ENCODE data around the gene DNM3.

Gene DNM3

DNA sequence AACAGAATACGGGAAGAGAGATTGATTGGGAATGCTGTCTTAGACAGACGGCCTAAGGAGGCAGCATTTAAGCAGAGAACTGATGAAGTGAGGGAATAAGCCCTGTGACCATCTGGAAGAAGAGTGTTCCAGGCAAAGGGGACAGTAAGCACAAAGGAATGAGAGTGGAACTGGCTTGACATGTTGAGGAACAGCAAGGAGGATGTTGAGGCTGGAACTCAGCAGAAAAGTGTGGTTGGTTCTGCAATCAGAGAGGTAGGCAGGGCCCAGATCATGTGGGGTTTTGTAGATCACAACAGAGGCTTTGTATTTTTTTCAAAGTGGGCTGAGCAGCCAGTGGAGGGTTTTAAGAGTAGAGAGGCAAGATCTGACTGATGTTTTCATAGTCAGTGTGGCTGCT is 157.4 kb downstream of the DNM3 start:
- no peak for DNase-seq (ENCODE audit: low spot score)
- no peak for TF ChIP-seq CTCF (IDR thresholded peaks at IDR 0.05; ENCODE audit: borderline replicate concordance, control extremely low read depth, extremely low read depth, insufficient read depth, missing control alignments)
- in situ Hi-C loops (cut with MboI; ENCODE audit: low sequenced_read_pairs, unreplicated experiment) = loop anchor here (10.0 to 25.0 kb wide), 2 partner anchors 336 to 426 kb away; partner anchors contain the start of genes C1orf105 and MYOC

GRCh38 chr1:171999756-172000155 is 158.5 kb downstream of the DNM3 start:
- no peak for DNase-seq (ENCODE audit: low spot score)
- in situ Hi-C loops (cut with MboI; ENCODE audit: low sequenced_read_pairs, unreplicated experiment) = loop anchor here (10.0 to 25.0 kb wide), 2 partner anchors 337 to 425 kb away; partner anchors contain the start of genes C1orf105 and MYOC
- TF ChIP-seq CTCF (IDR thresholded peaks at IDR 0.05; ENCODE audit: borderline replicate concordance, control extremely low read depth, extremely low read depth, insufficient read depth, missing control alignments) = no peak

DNA sequence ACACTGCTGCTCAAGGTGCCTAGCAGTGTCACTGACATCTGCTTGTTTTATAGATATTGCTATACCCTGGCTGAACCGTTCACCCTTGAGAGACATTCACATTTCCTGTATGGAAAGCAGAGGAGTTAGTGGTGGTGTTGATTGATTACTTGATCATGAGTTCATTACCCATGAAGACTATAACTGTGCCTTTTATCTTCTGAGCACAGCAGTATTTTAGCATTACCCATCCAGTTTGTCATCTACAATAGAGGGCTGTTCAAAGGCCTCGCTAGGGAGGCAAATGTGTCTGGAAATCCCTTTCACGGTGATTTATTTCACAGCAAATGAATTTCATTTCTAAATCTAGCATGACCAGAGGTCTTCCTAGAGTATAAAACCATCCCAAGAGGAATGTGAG is 160.0 kb downstream of the DNM3 start:
- in situ Hi-C loops (cut with MboI; ENCODE audit: low sequenced_read_pairs, unreplicated experiment) = no loop called here
- DNase-seq (ENCODE audit: low spot score) = no peak
- no peak for TF ChIP-seq CTCF (IDR thresholded peaks at IDR 0.05; ENCODE audit: borderline replicate concordance, control extremely low read depth, extremely low read depth, insufficient read depth, missing control alignments)

DNA sequence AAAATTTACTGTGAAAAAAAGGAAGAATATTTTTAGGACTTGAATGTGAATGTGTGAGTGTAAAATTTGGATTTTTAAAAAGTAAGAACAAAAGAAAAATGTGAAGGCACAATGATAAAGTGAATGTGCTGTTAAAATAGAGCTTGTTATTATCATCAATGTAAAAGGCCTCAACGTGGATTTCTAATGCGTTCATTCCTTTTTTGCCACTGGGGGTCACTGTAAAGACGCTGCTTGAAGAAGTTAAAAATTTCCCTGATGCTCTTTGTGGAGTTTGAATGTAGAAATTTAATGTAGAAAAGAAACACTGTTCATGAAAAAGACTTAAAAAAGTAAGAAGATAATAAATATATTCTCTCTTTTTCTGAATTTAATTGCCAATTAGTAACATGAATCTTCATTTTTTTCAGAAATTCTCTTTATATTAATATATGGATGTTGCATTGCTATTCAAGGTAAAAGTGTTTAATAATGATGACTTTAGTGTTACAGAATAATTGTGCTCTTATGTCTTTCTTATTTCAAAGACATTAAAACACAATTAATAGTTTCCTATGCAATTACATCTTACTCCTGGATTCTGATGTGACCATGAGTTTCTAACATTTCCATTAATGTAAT is 161.5 kb downstream of the DNM3 start:
- no peak for DNase-seq (ENCODE audit: low spot score)
- in situ Hi-C loops (cut with MboI; ENCODE audit: low sequenced_read_pairs, unreplicated experiment) = no loop called here
- peak; percentile 46 for TF ChIP-seq CTCF (IDR thresholded peaks at IDR 0.05; ENCODE audit: borderline replicate concordance, control extremely low read depth, extremely low read depth, insufficient read depth, missing control alignments)

- in situ Hi-C loops (cut with MboI; ENCODE audit: low sequenced_read_pairs, unreplicated experiment) = no loop called here
- DNase-seq (ENCODE audit: low spot score) = no peak
- no peak for TF ChIP-seq CTCF (IDR thresholded peaks at IDR 0.05; ENCODE audit: borderline replicate concordance, control extremely low read depth, extremely low read depth, insufficient read depth, missing control alignments)
Measured at GRCh38 chr1:172003766-172004530, 162.7 kb downstream of the DNM3 start.

DNA sequence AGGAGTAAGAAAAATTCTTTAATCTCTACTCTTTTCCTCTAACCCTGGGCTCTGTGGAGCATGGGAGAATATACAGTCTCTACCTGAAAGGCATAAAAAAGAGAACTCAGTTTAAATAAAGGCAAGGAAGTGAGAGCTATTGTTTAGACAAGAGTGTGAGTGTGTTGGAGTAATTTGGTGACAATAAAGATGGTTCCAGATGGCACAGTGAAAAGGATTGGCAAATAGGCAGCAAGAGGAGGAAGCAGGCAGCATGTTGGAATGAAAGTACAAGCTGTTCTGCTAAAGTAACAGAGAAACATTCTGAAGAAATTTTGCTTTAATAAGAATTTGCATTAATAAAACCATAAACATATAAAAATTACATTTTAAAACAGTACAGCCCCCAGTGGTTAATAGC is 163.4 kb downstream of the DNM3 start:
- no peak for TF ChIP-seq CTCF (IDR thresholded peaks at IDR 0.05; ENCODE audit: borderline replicate concordance, control extremely low read depth, extremely low read depth, insufficient read depth, missing control alignments)
- in situ Hi-C loops (cut with MboI; ENCODE audit: low sequenced_read_pairs, unreplicated experiment) = no loop called here
- DNase-seq (ENCODE audit: low spot score) = no peak

Measured in GM13976 (cell line).